GM18858 (cell line): ENCODE results near the gene AGMO.

Experiments
- ATAC-seq: cut with Tn5 transposase; IDR thresholded peaks from one replicate; pipeline ENCODE4 v1.9.1; 2021; ENCODE audit not compliant: unreplicated experiment

The AGMO gene

DNA sequence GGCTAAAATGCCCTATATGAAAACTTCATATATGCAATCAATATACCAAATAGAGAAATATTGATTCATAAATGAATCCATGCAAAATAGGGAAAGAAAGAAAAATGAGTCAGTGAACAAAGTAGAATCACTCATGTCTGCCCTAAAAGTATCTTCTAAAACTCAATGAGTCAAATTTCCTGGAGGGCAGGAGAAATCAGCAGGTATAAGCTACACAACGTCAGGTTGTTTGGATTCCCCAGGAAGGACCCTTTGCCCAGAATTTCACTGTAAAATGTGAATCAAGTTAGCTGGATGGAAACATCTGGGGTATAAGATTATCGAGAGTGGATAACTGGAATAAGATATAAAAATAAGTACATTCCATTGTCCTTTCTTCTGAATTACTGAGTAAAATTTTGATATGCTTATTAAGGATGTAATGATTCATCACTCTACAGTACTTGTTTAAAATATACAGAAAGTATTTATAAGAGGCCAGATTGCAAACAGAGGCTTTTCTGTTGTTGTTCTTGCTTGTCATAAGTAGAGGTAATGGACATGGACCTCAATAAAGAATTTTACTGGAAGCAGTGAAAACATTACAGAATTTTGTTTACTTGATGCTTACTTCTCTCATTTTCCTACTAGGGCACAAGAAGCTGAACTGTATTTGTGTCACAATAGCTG, 99.0 kb downstream of the AGMO start:
- ATAC-seq: no peak

DNA sequence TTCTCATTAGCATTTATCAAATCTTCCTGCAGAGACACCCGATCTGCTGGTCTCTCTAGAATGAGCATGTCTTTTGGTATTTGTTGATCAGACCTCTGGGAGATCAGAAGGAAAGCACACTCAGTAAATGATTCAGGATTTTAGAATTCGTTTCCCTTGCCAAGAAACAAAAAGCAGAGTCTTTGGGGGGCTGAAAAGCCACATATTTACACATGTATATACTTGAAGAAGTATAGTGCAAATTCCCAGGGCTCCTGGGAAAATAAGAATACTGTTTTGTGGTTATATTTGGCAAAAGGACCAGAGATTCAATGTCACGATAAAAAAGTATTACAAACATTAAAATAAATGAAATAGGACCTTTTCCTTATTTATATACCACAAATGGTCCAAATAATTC, 100.2 kb downstream of the AGMO start:
- no peak for ATAC-seq

DNA sequence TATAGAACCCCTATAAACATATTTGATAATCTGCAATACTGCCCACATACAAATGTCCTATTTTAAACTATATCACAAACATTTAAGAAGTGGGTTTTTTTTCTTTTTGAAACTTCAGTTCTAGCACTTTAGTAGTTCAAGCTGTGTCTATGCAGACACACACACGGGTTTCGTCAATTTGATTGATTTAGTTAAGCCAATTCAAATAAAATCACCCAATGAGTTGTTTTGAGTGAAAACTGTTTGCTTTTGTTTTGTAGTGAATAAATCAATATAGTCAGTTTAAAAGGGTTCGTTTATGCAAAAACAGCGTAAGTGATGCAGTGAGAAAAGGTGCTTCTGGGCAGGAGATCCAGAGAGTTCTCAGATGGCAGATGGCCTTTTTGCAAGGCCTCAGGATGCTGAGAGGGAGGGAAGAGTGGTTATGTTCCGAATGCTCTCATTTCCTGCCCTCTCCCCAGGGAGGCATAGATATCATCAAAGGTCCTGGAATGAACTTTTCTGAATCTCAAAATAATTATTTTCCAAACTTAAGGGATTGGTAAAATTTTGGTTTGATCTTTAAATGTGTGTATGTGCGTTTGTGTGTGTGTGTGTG, 102.7 kb downstream of the AGMO start:
- no peak for ATAC-seq

DNA sequence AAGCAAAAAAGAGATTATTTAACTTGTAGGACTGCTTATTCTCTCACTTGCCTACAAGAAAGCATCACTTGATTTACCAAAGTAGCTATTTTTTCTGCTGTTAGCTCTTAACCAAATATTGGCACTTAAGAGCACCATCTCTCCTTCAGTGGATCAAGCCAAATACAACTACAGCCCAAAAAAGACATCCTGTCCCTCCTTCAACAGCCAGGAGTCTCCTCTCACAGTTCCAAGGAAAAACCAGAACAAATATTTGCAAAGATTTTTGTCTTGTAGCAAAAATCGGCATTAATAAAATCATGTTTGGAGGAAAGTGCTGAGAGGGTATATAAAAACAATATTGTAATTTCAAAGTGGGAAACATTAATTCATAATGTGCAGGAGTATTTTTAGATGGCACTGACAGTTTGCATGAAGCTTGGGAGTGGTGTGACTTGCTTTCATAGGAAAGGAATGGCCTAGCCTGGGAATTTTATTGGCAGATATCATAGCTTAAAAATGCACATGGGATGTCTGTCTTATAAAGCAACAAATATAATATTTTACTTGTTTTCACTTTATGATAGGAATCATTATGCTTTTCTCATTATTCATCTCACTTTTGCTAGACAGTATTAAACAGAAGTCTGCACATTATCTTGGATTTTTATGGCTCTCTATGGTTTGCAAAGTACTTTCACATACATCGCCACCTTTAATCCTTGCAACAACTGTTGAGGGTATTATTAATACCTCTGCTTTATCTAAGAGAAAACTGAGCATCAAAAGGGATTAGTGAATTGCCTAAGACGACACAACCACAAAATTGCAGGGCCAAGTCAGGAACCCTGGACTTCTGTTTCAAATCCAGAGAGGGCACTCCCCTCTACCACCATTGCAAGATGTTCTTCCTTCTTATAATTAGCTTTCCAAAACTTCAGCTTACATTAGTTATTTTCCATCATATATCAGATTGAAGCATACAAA, 103.5 kb downstream of the AGMO start:
- ATAC-seq: no peak

DNA sequence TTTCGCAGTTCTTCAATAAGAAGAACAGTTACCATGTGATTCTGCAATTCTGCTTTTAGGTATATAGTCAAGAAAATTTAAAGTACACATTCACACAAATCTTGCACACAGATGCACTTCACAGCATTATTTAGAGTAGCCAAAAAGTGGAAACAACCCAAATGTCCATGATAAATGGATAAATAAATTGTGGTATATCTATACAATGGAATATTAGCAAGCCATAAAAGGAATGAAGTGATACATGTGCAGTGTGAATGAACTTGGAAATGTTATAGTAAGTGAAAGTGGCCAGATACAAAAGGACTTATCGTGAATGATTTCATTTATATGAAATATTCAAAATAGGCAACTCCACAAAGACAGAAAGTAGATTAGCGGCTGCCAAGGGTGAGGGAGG, 109.1 kb downstream of the AGMO start:
- ATAC-seq: no peak

DNA sequence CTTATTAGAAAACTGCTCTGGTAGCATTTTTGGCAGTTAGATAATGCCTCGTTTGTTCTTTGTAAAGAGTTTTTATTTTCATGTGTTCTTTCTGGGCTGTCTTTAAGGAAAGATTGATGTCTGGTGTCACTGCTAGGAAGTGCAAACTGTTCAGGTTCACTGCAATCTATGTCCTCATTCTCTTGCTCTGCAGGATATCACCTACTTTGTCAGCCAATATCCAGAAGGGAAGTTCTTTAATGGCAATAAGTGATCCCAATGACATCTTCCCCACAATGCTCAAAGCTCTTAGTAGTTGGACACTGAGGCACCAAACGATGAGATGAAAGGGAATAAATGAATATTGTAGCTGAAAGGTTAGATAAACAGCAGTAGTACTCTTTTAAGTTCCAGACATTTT, 115.1 kb downstream of the AGMO start:
- no peak for ATAC-seq

DNA sequence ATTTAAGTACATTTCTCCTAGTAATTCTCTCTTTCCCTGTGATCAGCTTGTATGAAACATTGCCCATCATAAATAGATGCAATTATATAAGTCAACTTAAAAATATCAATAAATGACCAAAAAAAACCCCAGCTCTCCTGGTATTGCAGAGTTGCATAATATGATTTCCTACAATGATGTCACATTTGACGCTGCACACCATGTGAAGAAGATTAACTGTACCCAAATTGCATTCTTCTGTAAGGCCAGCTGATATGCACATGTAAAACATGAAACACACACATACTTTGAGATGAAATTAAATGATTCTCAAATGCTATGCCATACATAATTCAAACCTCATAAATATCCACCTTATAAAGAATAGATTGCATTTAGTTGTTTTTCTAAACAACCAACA, 115.5 kb downstream of the AGMO start:
- no peak for ATAC-seq

DNA sequence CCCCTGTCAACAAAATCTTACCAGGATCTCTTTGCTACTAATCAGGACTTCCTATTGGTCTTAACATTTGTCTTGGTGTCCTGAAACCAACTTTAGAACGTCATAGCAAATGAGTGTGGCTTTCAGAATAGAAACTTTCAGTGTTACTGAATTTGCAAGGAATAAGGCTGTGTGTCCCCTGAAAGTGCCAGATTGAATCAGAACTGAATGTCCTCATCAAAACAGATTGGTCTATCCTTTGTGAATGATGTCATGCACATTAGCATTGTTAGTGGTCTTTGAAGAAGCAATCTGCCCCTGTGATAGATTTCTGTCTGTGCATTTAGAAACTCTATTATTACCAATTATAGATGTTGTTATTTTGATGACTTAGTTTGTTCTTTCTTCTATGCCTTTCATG, 119.9 kb downstream of the AGMO start:
- ATAC-seq: no peak

DNA sequence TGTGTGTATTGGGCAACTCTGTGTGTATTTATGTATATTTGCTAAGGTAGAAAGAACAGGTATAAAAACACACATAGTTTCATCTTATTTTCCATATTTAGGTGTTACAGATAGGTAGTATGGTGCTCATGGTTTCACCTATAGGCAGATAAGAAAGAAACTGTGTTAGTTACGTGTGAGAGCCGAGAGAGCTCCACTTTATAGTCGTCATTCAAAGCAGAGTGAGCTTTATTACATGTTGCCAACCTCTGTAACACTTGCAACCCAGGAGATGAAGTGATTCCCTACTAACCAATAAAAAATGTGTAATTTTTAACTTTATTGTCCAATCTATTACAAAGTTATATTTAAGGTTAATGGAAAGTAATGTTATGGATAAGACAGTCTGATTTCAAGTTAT, 121.3 kb downstream of the AGMO start:
- ATAC-seq: no peak

DNA sequence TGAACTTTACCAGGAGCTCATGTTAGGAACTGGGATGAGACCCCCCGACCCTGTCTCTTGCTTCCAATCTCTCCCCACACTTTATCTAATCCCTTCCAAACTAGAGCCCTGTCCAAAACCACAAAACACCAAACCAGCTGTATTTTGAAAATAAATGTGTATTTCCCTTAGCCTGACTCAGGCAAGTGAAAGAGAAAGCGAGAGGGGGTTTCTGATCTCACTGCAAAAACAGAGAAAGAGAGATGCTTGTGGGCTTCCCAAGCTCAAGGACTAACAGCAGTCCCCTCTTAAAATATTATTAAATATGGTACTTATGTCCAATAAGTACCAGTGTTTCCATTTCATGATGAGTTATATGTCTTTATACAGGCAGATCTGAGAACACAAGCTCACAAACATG, 122.0 kb downstream of the AGMO start:
- ATAC-seq: no peak

DNA sequence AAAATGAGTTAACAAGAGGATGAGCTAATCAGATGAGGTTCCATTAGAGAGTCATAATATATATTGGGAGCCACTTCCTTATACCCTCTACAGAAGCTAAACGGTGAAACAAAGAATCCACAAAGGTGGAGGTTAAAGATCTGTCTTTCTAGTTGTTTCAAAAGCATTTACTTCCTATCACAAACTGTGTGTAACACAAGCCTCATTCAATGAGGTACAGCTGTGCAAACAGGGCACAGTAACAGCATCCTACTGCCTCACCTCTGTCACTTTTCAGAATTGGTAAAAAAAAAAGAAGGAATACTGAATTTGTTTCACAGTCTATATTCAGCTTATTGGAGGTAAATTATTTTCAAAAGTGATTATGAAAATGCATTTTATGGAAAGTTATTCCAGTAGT, 128.7 kb downstream of the AGMO start:
- no peak for ATAC-seq

DNA sequence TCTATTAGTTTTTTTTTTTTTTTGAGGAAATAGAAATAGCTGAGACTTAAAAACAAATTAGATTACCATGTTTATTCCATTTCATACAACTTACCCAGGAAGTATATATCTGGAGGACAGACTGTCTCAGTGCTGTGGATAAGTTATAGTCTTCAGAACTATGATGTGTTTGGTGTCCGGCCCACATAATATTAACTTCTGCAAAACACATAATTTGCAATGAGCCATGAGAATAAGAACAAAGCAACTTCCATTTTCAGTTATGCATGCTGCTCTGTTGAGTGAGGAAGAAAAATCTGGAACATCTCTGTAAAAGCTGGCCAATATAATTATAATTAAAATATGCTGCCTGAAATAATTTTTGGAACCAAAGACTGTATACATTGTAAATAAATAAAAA, 130.9 kb downstream of the AGMO start:
- no peak for ATAC-seq

DNA sequence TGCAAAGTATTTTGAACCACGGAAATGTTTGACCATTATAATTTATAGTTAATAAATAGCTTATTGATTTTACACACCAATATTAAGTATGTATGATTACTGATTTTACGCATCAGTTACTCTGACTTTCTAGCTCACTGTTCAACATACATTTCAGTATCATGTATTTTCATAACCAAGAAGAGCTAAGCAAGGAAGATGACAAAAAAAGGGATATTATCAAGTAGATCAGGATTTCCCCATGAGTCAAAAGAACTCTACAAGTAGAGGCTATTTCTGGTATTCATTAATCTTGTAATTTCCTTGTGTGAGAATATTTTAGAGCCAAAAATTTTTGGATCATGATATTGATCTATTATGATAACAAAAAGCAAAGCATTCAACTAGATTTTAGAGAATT, 131.6 kb downstream of the AGMO start:
- ATAC-seq: no peak

DNA sequence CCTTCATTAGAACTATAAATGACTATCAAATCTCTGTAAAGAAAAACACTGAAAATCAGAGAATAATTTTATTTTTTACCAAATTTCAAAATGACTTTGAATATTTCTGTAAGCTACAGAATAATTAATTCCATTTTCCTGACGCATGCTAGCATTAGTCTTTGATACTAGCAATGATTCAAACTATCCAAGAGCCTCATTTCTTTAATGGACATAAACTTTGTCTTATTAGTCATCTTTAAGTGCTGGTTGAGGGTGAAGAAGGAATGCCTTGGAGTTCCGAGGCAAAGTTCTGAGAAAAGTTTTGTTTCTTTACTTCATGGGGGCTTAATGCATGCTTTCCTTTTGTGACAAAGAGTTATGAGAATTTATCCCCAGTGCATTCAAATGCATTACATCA, 137.3 kb downstream of the AGMO start:
- no peak for ATAC-seq

DNA sequence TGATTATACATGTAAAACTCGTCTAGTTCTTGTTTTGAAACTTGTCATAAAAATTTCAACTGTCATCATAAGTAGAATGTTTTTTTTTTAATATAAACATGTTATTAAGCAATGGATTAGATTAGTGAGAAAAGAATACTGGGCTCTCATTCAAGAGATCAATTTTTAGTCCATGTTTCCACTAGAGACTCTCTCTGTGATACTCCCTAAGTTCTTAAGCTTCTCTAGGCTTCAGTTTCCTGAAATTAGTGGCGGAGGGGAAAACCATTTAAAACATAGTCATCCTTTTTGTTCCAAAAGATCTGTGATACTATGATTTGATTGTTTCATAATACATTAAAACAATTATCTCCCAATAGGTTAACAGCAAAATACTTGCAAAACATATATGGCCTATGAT, 142.2 kb downstream of the AGMO start:
- ATAC-seq: no peak

DNA sequence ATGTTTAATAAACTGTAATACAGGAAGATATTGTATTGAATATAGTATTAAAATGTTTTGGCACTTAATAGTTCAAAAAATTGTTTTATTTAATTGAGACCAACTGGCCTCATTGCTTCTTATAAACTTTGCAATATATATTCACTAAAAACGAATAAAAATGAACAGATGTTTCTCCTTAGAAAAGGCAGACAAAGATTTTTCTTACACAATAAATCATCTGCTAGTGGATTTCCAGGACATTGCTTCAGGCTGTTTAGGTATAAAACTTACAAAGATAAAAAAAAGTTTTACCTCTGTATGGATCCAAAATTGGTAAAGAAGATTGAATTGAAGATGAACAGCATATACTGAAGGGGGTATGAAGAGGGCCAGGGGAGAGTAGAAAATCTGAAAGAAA, 143.6 kb downstream of the AGMO start:
- ATAC-seq: no peak

DNA sequence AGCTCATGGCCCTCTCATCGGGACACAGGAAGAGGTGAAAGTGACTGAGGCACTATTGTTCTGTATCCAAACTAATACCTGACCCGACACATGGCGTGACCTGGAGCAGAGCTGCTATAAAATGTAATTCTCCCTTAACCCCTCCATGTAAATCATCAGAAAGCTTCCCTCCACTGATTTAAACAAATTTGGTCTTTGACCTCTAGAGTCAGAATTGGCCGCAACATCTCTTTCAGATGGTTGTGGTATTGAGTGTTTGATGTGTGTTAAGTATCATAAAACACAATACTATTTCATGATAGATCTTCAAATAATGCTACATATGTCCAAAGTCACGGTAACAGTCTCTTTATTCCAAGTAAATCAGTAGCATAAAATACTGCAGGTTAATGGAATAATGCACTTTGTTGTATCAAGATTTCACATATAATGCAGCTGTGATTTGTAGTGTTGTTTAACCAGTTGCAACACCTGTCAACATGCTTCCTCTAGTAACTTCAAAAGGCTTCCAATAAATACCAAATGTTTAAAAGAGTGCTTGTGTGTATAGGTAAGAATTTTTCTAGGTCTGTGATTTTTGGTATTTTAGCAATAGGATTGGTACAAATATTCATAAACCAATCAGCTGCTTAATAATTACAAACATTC, 144.3 kb downstream of the AGMO start:
- no peak for ATAC-seq

DNA sequence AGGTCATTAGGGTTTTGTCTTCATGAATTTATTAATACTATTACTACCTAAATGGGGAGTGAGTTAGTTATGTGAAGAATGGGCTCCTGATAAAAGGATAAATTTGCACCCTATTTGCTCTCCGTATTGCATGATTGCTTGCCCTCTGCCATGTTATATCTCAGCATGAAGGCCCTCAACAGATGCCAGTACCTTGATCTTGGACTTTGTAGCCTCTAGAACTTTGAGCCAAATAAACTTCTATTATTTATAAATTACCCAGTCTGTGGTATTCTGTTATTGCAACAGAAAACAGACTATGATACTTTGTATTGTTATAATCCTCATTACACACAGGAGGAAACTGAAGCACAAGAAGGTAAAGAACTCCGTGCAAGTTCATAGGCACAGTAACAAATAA, 150.8 kb downstream of the AGMO start:
- ATAC-seq: no peak

DNA sequence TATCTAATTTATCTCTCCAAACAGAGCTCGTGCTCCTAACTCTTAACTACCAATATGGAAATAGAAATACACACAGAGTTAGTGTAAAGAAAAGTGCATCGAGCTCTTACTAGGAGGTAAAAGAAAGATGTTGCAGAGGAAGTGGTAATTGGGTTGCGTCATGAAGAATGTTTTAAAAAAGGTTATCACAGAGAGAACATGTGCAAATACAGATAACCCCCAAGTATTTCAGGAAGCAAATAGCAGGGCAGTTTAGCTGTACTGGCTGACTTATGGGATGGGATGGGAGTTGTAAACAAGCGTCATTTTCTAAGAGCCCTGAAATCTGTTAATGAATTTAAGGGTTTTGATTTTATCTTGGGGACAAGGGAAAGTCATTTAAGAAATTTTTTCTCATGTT, 153.9 kb downstream of the AGMO start:
- ATAC-seq: no peak

DNA sequence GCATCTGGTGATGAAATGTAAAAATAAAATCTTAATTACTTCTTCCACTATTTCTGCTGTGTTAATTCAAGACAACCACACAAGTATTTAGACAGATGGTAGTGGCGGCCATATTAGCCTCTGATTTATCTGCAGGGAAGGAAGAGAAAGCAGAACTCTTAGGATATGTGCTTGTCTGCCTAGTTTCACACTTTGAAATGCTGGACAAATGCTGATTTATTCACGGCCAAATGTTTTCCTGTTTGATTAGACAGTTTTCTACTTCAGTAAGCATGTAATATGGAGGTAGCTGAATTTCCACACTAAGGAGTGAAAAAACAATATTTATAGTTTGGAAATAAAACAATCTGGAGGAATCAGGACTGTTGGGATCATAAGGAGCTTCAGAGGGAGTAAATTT, 158.1 kb downstream of the AGMO start:
- ATAC-seq: no peak

DNA sequence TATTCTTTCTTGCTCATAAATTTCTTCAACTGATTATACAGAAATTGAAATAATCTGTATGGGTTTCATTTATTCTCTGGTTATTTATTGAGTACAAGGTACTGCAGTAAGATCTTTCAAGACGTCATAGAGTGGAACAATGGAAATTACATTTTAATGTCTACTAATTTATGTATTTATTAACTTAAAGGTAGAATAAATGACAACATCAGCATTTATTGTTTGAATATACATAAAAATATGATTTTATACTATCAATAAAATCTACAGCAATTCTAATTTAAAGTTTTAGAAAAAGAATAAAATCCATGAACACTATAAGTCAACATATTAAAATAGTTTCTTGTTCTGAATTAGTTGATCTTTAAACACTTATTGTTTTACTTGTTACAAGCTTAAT, 158.5 kb downstream of the AGMO start:
- ATAC-seq: no peak
